Activated gamma-delta T cell treated with Interleukin-2 at 50 U/mL for 16 hours (primary cell): ENCODE data around the gene GRK3.
"Not testable (repeated sequence)": the region's sequence is repeated elsewhere in the genome, so short reads cannot be mapped to it uniquely, and the experiment has no call there.

Experiments used
- DNase-seq: peaks from one replicate; pipeline ENCODE4 v3.0.0-alpha.2; 2020

GRK3 gene

GRCh38 chr22:25574736-25575135 is 10.3 kb downstream of the GRK3 start:
- no peak for DNase-seq

DNA sequence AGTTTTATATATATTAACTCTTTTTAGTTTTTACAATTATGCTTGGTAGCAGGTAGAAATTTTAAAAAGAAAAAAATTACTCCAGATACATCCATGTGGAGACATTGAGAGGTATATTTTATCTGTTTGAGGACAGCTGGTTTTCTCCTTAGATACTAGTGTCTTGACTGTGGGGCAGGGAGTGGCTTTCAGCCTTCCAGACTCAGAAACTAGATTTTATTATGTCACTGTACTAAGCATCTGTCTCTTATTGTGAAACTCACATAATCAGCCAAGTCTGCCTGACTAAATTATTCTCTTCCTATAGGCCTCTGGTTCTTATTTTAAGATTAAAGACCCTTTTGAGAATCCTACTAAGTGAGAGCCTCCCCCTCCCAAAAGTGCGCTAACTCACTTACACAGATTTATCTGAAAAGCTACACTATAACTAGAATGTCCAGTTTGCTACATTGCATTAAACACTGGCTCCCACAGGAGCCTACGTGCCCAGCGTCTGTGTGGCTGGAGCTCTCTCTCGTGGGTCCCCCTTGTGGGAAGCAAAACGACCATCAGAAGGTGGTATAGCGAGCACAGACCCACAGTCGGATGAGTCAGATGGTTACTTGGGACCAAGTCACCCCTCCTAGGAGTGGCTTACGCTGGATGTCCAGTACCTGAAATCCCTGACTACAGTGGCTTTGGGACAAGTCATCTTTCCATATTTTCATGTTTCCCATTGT is 11.4 kb downstream of the GRK3 start:
- DNase-seq: not testable (repeated sequence)

GRCh38 chr22:25581452-25581851 is 17.0 kb downstream of the GRK3 start:
- DNase-seq: not testable (repeated sequence)

- no peak for DNase-seq
These were observed 18.5 kb downstream of the GRK3 start for GRCh38 chr22:25582946-25583345.

GRCh38 chr22:25584993-25585392 is 20.5 kb downstream of the GRK3 start:
- not testable (repeated sequence) for DNase-seq

GRCh38 chr22:25589664-25590063 is 25.2 kb downstream of the GRK3 start:
- DNase-seq: not testable (repeated sequence)

GRCh38 chr22:25593323-25593722 is 28.8 kb downstream of the GRK3 start:
- DNase-seq: not testable (repeated sequence)

GRCh38 chr22:25598609-25599008 is 34.1 kb downstream of the GRK3 start:
- DNase-seq: no peak

- DNase-seq: no peak
These were observed 38.0 kb downstream of the GRK3 start for GRCh38 chr22:25602445-25602844.

GRCh38 chr22:25602916-25603315 is 38.4 kb downstream of the GRK3 start:
- DNase-seq: no peak

DNA sequence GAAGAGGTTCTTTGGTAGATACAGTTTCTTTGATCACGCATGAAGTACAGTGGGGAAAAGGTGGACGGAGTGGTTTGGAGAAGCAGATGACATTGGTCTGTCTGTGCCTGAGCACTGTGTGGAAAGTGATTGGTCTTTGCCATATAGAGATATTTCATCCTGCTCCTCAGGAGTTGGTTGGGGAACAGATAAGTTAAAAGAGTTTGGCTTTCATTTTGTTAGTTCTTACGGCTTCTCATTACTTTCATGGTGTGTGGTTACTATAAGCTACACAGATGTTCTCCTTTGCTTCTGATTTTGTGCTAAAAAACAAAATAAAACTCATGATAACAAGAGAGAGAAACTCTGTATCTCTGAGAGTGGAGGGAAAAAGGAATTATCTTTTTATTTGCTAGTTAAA is 40.7 kb downstream of the GRK3 start:
- not testable (repeated sequence) for DNase-seq

GRCh38 chr22:25605565-25605964 is 41.1 kb downstream of the GRK3 start:
- DNase-seq: not testable (repeated sequence)

DNA sequence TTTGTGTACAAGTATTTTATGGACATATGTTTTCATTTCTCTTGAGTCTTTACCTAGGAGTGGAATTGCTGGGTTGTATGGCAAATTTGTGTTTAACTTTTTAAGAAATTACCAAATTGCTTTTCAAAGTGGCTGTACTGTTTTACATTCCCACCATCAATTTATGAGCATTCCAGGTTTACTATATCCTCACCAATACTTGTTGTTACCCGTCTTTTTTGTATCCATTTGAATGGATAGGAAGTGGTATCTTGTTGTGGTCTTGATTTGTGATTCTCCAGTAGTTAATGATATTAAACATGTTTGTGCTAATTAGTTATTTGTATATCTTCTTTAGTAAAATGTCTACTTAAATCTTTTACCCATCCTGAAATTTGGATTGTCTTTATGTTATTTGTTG is 46.8 kb downstream of the GRK3 start:
- not testable (repeated sequence) for DNase-seq

- DNase-seq: not testable (repeated sequence)
These were observed 48.7 kb downstream of the GRK3 start for GRCh38 chr22:25613131-25613530.

GRCh38 chr22:25613558-25613957 is 49.1 kb downstream of the GRK3 start:
- not testable (repeated sequence) for DNase-seq

DNA sequence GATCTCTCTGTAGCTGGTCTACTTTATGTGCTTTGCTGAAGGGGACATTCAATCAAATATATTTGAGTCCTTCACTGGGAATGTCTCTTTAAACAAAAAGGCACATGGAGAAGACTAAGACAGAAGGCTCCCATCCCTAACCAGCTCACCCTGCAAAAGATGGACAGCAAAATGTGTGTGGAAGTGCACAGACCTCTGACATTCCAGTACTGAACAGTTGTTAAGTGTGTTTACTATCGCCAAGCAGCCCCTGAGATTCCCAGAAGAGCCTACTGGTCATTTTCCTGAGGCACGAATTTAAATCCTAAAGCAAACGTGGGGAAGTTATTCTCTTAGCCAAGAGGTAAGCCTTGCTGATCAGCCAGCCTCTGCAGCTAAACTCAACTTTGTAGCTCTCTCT is 50.3 kb downstream of the GRK3 start:
- not testable (repeated sequence) for DNase-seq

GRCh38 chr22:25621986-25622385 is 57.5 kb downstream of the GRK3 start:
- DNase-seq: no peak

- DNase-seq: no peak
These were observed 58.8 kb downstream of the GRK3 start for GRCh38 chr22:25623310-25623734.

DNA sequence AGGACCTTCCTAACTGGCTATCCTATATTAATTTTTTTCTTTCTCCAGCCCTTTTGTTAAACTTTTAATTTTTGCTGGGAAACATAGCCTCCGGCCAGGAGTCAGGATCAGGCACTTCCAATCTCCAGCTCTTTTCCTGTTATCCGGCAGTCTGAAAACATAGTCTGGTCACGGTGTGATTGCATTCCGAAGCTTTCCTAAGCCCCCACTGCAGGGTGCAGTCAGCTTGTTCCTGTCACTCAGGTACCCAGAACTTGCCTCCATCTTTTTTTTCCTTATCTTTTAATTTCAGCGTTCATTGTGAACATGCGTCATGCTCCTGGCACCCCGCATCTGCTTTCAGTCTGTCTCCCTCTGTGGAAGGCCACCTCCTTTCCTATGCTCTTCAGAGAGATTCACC is 59.4 kb downstream of the GRK3 start:
- DNase-seq: no peak

DNA sequence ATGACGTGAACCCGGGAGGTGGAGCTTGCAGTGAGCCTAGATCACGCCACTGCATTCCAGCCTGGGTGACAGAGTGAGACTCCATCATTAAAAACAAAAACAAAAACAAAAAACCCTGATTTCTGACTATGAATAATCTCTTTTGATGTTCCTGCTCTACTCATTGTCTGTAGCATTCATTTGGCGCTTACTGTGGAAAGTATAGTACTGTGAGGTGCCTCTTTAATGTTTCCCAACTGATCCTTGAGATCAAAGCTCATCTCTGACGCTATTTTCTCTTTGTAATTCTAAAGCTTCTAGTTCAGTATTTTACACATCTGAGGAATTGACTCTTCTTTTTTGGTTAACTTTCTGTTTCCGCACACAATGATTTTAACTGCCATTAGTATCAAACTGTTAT is 60.0 kb downstream of the GRK3 start:
- no peak for DNase-seq

DNA sequence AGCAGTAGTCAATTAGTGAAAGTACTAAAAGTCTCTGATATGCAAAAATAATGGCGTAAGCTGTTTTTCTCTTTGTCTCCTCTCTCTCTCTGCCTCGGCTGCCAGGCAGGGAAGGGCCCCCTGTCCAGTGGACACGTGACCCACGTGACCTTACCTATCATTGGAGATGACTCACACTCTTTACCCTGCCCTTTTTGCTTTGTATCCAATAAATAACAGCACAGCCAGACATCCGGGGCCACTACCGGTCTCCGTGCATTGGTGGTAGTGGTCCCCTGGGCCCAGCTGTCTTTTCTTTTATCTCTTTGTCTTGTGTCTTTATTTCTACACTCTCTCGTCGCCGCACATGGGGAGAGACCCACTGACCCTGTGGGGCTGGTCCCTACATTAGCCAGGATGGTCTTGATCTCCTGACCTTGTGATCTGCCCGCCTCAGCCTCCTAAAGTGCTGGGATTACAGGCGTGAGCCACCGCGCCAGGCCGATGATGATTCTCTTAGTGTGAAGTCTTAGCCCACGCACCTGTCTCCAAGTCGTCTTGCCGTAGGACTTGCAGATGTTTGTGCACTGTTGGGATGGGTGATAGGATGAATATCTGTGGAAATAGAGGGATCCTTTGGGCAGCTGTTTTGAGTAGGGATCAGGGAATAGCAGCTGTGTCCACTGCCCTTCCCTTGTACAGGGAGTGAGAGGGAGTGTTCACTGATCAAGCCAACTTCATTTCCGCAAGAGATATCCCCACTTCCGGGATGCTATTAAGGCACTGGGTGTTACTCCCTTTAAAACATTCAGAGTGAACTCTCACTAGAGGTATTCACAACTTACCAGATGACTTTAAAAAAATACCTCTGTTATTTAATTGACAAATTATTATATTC is 61.5 kb downstream of the GRK3 start:
- DNase-seq: not testable (repeated sequence)

DNA sequence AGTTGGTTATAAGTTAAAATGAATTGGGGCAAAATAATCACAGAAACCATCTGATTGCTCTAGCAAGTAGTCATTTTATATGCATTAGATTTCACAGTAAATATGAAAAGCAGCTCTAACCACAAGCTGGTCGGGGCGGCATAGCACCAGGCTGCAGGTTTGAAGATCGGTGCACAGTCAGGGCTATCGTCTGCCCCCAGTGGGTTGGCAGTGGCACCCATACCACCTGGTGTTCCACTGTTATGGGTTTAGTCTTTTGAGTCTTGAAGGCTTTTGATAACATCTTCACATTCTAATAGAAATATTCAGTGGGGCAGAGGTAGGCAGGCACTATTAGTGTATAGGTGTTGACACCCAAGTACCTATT is 62.1 kb downstream of the GRK3 start:
- DNase-seq: no peak

DNA sequence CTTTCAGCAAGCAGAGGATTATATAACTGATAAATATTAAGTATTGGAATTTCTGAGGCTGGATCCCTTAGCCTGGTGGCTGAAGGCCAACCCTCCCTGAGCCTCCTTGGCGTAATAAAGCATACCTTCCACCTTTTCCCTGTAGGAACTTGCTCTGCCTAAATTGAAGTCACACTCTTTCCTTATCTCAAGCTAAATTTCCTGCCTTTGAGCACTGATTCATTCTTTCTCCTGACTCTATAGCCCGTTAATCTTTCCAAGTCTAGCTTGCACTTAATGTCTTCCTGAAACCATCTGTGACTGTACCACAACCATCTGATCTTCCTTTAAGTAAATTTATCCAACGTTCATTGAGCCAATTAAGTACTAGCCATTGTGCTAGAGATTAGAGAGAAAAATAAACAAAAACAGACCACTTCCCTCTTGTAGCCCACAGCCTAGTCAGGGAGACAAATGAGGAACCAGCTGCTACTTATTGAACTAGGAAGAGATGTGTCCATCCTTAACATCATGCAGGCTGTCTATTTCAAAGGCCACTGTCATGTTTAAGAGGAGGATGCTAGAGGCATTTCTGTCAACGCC is 62.9 kb downstream of the GRK3 start:
- DNase-seq: no peak

DNA sequence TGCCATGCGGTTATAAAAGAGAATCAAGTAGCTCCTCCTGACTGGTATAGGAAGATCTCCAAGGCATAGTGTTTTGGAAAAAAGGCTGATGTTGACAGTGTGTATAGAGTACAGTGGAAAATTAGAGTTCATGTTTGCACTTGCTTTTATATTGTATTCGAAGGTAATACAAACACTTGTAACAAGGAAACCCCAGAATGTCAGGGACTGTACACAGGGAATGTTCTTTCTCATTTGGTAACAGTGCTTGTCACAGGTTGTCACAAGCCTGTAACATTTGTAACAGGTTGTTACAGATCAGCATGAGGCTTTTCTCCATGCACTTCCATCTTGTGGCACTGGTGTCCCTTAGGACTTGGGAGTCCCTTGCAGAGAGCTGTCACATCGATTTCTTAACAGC is 64.0 kb downstream of the GRK3 start:
- no peak for DNase-seq
